Measurements from ENCODE around the gene MVD. TPM values are rescaled to one million over a fixed set of nuclear protein-coding genes. Genes with fewer than 3 reads are reported as not detected.

Gene MVD
- total and polyA plus RNA-seq, 10 of the 15 experiments (the other 5 are each of a cell fraction or from before 2014, with no cell fraction given) = 5.0 to 147 (median 65.0) TPM

DNA sequence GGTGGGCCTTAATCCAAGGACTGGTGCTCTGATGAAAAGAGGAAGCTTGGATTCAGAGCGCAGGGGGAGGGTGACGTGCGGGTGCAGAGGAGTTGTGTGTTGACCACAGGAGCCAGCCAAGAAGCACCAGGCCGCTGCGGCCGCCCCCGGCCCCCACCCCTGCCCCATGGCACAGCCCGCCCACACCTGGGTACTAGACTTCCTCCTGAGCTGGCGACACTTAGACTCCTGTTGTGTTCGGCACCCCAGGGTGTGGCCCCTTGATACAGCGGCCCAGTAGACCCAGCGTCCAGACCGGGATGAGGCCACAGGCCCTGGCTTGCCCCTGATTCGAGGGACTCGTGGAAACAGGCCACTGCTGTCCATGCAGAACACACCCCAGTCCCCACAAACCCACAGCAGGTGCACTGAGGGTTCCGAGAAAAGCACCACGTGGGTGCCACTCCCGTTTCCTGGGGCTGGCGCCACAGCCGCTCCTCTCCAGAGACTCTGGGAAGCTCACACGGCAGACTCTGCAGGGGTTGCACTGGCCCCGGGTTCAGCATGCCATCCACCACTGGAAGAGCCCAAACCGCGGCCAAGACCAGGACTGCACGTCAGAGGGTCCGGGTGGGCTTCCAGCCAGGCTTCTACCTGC is 29.2 kb upstream of the MVD start (continued):
- TF ChIP-seq SPI1 (IDR thresholded peaks at IDR 0.05; ENCODE audit: borderline replicate concordance, insufficient read depth, low read depth, low read length) (peak; percentile 39; the same call in 1 of the 2 replicates), BRCA1 (IDR thresholded peaks at IDR 0.05; ENCODE audit: low read depth, low read length) (no peak), RFX5 (IDR thresholded peaks at IDR 0.05; ENCODE audit: low read depth, low read length) (no peak), NFXL1 (IDR thresholded peaks at IDR 0.05; ENCODE audit: borderline replicate concordance) (no peak), EZH2 (IDR thresholded peaks at IDR 0.05; ENCODE audit: borderline replicate concordance, control insufficient read depth, low read depth, low read length) (no peak), ATF7 (IDR thresholded peaks at IDR 0.05; ENCODE audit: low read depth) (no peak), SRF (IDR thresholded peaks at IDR 0.05; ENCODE audit: low read depth in 2 of 2, low read length in 2 of 2) (no peak), WRNIP1 (IDR thresholded peaks at IDR 0.05; ENCODE audit: borderline replicate concordance, low read depth, low read length) (no peak), RBBP5 (conservative IDR thresholded peaks at IDR 0.05) (no peak)
- TF ChIP-seq, protein P1, sequence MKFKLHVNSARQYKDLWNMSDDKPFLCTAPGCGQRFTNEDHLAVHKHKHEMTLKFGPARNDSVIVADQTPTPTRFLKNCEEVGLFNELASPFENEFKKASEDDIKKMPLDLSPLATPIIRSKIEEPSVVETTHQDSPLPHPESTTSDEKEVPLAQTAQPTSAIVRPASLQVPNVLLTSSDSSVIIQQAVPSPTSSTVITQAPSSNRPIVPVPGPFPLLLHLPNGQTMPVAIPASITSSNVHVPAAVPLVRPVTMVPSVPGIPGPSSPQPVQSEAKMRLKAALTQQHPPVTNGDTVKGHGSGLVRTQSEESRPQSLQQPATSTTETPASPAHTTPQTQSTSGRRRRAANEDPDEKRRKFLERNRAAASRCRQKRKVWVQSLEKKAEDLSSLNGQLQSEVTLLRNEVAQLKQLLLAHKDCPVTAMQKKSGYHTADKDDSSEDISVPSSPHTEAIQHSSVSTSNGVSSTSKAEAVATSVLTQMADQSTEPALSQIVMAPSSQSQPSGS (IDR thresholded peaks at IDR 0.05; ENCODE audit: low read length) = no peak

DNA sequence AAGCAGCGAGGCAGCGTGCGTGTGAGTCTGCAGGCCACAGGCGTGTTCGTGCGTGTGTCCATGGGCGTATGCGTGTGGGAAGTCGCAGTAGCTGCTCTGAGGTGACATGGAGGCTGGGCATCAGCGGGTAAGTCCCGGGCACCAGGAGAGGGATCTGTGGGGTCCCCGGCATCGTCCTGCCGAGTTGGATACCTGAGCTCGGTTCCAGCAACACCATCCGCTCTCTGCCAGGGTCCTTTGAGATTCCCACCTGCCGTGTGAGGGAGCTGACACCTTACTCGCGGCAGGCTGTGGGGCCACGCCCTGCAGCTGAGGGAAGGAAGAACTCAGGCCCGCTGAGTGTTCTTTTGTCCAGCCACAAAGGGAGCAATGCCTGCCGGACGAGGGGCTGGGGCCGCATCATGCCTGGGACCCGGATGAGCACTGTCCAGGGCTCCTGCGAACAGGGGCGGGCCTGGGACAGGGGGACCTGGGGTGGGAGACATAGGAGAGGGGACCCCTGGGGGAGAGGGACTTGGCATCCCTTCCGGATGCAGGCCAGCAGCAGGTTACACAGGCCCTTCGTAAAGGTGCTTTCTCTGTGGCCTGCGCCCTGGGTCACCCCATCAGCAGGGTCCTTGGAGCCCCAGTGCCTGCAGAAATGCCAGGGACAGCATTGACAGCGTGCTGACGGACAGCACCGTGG is 28.4 kb upstream of the MVD start:
- FAIRE-seq (no peak), ATAC-seq (no peak), DNase-seq (ENCODE audit: low read depth, low spot score) (no peak)
- in situ Hi-C loops (cut with MboI) = no loop called here
- SMC1A ChIA-PET (ENCODE audit: uncharacterized antibody, unreplicated experiment) = no interaction called here
- Histone ChIP-seq H3K27me3 (replicated peaks in 1 of 2; ENCODE audit: control insufficient read depth in 2 of 2, insufficient read depth in 2 of 2, low read length in 1 of 2) (no peaks in the 10 kb centered on the region; a peak in 1 of 4 replicates), H3K4me1 (ENCODE audit: control insufficient read depth, insufficient read depth, low read length) (peaks cover 15% of the 10 kb centered on the region), H3K4me2 (ENCODE audit: control insufficient read depth, insufficient read depth) (no peak overlapping the region), H3K9me3 (replicated peaks; ENCODE audit: control insufficient read depth, insufficient read depth, low read length) (no peaks in the 10 kb centered on the region), H3K79me2 (ENCODE audit: control insufficient read depth, insufficient read depth, low read length) (no peaks in the 10 kb centered on the region), H3K27ac (ENCODE audit: control insufficient read depth, insufficient read depth) (no peak overlapping the region), H3K9ac (ENCODE audit: control insufficient read depth, insufficient read depth, low read length) (no peak overlapping the region), H4K20me1 (ENCODE audit: control insufficient read depth, insufficient read depth) (no peaks in the 10 kb centered on the region), H3K36me3 (ENCODE audit: control insufficient read depth in 2 of 2, insufficient read depth in 2 of 2, low read length in 1 of 2) (no peaks in the 10 kb centered on the region), H2AFZ (ENCODE audit: control insufficient read depth, low read depth, low read length) (no peak overlapping the region), H3K4me3 (no peak overlapping the region)
- 89% methylated on average over 30 of the region's 33 CpGs for WGBS (ENCODE audit: insufficient coverage, insufficient replicate concordance, low lambda C conversion rate, missing lambda C conversion rate)
- CTCF ChIA-PET = interaction anchor here (0.7 kb wide), 1 partner anchor 9 kb away, joined by 3 read pairs; no protein-coding TSS in a partner anchor
- POLR2A ChIA-PET = interaction anchor here (0.6 kb wide), 1 partner anchor 30 kb away, joined by 3 read pairs; no protein-coding TSS in a partner anchor
- intact Hi-C loops (cut with micrococcal nuclease; ENCODE audit: unreplicated experiment) = no loop called here
- BruUV-seq (replicated peaks) = no TSS peak
- RAD21 ChIA-PET (ENCODE audit: unreplicated experiment) = no interaction called here
- no peak for TF ChIP-seq SIN3A (IDR thresholded peaks at IDR 0.05; ENCODE audit: low read depth, low read length)
- TF ChIP-seq, protein P2, sequence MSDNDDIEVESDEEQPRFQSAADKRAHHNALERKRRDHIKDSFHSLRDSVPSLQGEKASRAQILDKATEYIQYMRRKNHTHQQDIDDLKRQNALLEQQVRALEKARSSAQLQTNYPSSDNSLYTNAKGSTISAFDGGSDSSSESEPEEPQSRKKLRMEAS (IDR thresholded peaks at IDR 0.05; ENCODE audit: low read depth, low read length) = no peak
- TF ChIP-seq, protein P3, sequence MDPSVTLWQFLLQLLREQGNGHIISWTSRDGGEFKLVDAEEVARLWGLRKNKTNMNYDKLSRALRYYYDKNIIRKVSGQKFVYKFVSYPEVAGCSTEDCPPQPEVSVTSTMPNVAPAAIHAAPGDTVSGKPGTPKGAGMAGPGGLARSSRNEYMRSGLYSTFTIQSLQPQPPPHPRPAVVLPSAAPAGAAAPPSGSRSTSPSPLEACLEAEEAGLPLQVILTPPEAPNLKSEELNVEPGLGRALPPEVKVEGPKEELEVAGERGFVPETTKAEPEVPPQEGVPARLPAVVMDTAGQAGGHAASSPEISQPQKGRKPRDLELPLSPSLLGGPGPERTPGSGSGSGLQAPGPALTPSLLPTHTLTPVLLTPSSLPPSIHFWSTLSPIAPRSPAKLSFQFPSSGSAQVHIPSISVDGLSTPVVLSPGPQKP (IDR thresholded peaks at IDR 0.05; ENCODE audit: low read depth, low read length) = no peak
- no peak for TF ChIP-seq NBN (IDR thresholded peaks at IDR 0.05)
- no peak for TF ChIP-seq IKZF1 (conservative IDR thresholded peaks at IDR 0.05)
- TF ChIP-seq RUNX3 (IDR thresholded peaks at IDR 0.05; ENCODE audit: low read length) = no peak
- TF ChIP-seq, protein P4, sequence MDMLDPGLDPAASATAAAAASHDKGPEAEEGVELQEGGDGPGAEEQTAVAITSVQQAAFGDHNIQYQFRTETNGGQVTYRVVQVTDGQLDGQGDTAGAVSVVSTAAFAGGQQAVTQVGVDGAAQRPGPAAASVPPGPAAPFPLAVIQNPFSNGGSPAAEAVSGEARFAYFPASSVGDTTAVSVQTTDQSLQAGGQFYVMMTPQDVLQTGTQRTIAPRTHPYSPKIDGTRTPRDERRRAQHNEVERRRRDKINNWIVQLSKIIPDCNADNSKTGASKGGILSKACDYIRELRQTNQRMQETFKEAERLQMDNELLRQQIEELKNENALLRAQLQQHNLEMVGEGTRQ (IDR thresholded peaks at IDR 0.05; ENCODE audit: borderline replicate concordance, low read depth, low read length) = no peak

Data from GM12878 (cell line).